WERI-Rb-1 (cell line): ENCODE data around the gene BFSP2.
A peak's percentile ranks its signal among the peaks of the same experiment; 100 is the strongest.

ENCODE experiments used
- DNase-seq: peaks from one replicate; pipeline ENCODE4 v3.0.0-alpha.2; 2020
- H3K27ac ChIP-seq: fragments of 250-450 bp; sonication (Bioruptor Pico); 2 replicates; pipeline ENCODE4 v1.5.1; 2020; ENCODE audit warnings: mild to moderate bottlenecking, moderate library complexity
- H3K27me3 ChIP-seq: fragments of 250-450 bp; sonication (Bioruptor Pico); 2 replicates; pipeline ENCODE4 v1.5.1; 2021; ENCODE audit warnings: mild to moderate bottlenecking, low read depth, moderate library complexity; ENCODE audit not compliant: insufficient read depth, severe bottlenecking
- H3K36me3 ChIP-seq: fragments of 250-450 bp; sonication (Bioruptor Pico); 2 replicates; pipeline ENCODE4 v1.5.1; 2020; ENCODE audit warnings: mild to moderate bottlenecking, moderate library complexity
- H3K4me3 ChIP-seq: 2 replicates; pipeline ENCODE4 v1.5.1; 2011; ENCODE audit warnings: low read depth, mild to moderate bottlenecking, control low read depth, low read length
- H3K9me3 ChIP-seq: fragments of 250-450 bp; sonication (Bioruptor Pico); 2 replicates; pipeline ENCODE4 v1.5.1; 2021; ENCODE audit warnings: mild to moderate bottlenecking, moderate library complexity; ENCODE audit not compliant: severe bottlenecking
- CTCF ChIP-seq: IDR thresholded peaks from 2 replicates; pipeline ENCODE4 v1.5.1; 2011; ENCODE audit warnings: low read depth, mild to moderate bottlenecking, control low read depth, inconsistent platforms, low read length

BFSP2 gene

GRCh38 chr3:133455281-133455680, 55.4 kb downstream of the BFSP2 start:
- TF ChIP-seq CTCF: no peak
- Histone ChIP-seq H3K4me3 (no peak overlapping the region), H3K27ac (no peak overlapping the region), H3K27me3 (no peaks in the 10 kb centered on the region), H3K9me3 (no peaks in the 10 kb centered on the region), H3K36me3 (no peaks in the 10 kb centered on the region)
- peak; percentile 36 for DNase-seq

GRCh38 chr3:133455960-133456359, 56.1 kb downstream of the BFSP2 start:
- TF ChIP-seq CTCF: no peak
- DNase-seq: no peak
- Histone ChIP-seq H3K9me3 (no peaks in the 10 kb centered on the region), H3K36me3 (no peaks in the 10 kb centered on the region), H3K4me3 (no peak overlapping the region), H3K27ac (no peak overlapping the region), H3K27me3 (no peaks in the 10 kb centered on the region)

GRCh38 chr3:133457025-133457424, 57.2 kb downstream of the BFSP2 start:
- Histone ChIP-seq H3K27ac (no peak overlapping the region), H3K4me3 (no peak overlapping the region), H3K9me3 (no peaks in the 10 kb centered on the region), H3K36me3 (no peaks in the 10 kb centered on the region), H3K27me3 (no peaks in the 10 kb centered on the region)
- TF ChIP-seq CTCF: no peak
- no peak for DNase-seq

- DNase-seq: no peak
- no peak overlapping the region for H3K27ac ChIP-seq
- no peaks in the 10 kb centered on the region for H3K9me3 ChIP-seq
- peak; percentile 14; the same call in 1 of the 2 replicates for TF ChIP-seq CTCF
- H3K4me3 ChIP-seq: no peak overlapping the region
- no peaks in the 10 kb centered on the region for H3K36me3 ChIP-seq
- H3K27me3 ChIP-seq: no peaks in the 10 kb centered on the region
Measured at GRCh38 chr3:133457465-133458067, 57.7 kb downstream of the BFSP2 start.

GRCh38 chr3:133459400-133459799, 59.5 kb downstream of the BFSP2 start:
- DNase-seq: no peak

More at GRCh38 chr3:133459400-133459799, 59.5 kb downstream of the BFSP2 start:
- Histone ChIP-seq H3K4me3 (no peak overlapping the region), H3K36me3 (no peaks in the 10 kb centered on the region), H3K27ac (no peak overlapping the region), H3K9me3 (no peaks in the 10 kb centered on the region), H3K27me3 (no peaks in the 10 kb centered on the region)
- no peak for TF ChIP-seq CTCF
